ENCODE results near the gene ACSS2.

GRCh38 chr20:34859826-34860545 lies 16.4 kb upstream of the ACSS2 start:
- no peak for TF ChIP-seq POLR2A (IDR thresholded peaks at IDR 0.05)
- TF ChIP-seq CTCF (IDR thresholded peaks at IDR 0.05): no peak

Measured in lower leg skin (tissue), 3 donors.